Ovary (tissue), 3 donors: ENCODE data around the gene PCBP3.

Source experiments
- EP300 ChIP-seq: sonication (generic); formaldehyde crosslinking; IDR thresholded peaks from one replicate; pipeline ENCODE4 v1.6.1; 2017; ENCODE audit warnings: antibody characterized with exemption
- POLR2A ChIP-seq: fragments of 450-650 bp; IDR thresholded peaks from one replicate; pipeline ENCODE4 v1.6.1; 2017; ENCODE audit warnings: antibody characterized with exemption, mild to moderate bottlenecking, moderate library complexity
- TF ChIP-seq, protein P1 (sequence below), 3 donors: fragments of 450-650 bp in 2 of 3; fragments of 200-600 bp in 1 of 3; IDR thresholded peaks; one replicate each; pipeline versions ENCODE4 v1.5.1 to v1.8.0; 2016 to 2022; ENCODE audit warnings: antibody characterized with exemption in 3 of 3, mild to moderate bottlenecking in 1 of 3
- donor health status: DM: no; HTN: no; CAD: no.

DNA sequence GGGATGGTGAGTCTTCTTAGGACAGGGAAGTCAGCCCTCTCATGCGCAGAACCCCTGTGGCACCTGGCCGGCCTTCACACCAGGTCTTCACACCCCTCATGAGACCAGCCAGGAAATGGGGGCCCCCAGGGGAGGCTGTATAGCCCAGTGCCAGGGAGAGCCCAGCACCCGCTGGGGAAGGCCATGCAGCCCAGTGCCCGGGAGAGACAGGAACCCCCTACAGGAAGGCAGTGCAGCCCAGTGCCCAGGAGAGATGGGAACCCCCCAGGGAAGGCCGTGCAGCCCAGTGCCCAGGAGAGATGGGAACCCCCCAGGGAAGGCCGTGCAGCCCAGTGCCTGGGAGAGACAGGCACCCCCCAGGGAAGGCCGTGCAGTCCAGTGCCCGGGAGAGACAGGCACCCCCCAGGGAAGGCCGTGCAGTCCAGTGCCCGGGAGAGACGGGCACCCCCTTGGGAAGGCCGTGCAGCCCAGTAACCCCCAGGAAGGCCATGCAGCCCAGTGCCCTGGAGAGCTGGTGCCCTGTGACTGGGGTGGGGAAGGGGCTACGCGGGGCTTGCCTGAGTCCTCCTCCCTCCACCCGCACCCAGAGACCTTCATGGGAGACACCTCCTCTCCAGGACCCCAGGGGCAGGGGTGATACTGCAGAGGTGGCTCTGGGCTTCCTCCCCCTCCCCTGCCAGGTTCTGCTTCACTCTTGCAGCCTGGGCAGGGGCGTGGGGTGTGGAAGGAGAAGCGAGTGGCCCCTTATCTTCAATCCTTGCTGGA lies 227.5 kb downstream of the PCBP3 start:
- TF ChIP-seq, protein P1, sequence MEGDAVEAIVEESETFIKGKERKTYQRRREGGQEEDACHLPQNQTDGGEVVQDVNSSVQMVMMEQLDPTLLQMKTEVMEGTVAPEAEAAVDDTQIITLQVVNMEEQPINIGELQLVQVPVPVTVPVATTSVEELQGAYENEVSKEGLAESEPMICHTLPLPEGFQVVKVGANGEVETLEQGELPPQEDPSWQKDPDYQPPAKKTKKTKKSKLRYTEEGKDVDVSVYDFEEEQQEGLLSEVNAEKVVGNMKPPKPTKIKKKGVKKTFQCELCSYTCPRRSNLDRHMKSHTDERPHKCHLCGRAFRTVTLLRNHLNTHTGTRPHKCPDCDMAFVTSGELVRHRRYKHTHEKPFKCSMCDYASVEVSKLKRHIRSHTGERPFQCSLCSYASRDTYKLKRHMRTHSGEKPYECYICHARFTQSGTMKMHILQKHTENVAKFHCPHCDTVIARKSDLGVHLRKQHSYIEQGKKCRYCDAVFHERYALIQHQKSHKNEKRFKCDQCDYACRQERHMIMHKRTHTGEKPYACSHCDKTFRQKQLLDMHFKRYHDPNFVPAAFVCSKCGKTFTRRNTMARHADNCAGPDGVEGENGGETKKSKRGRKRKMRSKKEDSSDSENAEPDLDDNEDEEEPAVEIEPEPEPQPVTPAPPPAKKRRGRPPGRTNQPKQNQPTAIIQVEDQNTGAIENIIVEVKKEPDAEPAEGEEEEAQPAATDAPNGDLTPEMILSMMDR (IDR thresholded peaks at IDR 0.05) = no peak
- TF ChIP-seq POLR2A (no peak), EP300 (no peak)
